Measurements from ENCODE around the gene CNOT11. TPM values are rescaled to one million over a fixed set of nuclear protein-coding genes. Genes with fewer than 3 reads are reported as not detected.

The CNOT11 gene
- total RNA-seq, 1 donor from 2014 or later, result 59.7 TPM

DNA sequence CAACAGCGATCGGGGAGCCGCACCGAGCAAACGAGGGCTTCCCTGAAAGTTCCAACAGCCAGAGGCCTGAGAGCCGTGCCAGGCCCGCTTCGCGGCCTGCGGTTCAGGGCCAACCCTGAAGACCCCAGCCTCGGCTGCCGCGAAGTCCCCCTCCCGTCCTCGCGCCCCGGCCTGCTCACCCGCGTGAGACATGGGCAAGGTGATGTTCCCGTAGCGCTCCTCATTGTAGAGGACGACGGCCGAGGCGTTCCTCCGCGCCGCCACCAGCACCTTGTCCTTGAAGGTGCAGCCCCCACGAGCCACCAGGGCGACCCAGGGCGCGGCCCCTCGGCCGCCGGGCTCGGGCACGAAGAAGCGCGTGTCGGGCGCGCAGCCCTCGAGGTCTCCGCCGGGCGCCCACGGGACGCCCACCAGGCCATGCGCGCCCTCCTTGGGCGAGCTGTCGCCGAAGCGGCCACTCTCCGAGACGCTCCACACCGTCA is 55.3 kb downstream of the CNOT11 start:
- DNase-seq, result no peak
- POLR2A ChIA-PET, result interaction anchor here (0.5 to 1.9 kb wide), 10 partner anchors 9 to 745 kb away, joined by 3 to 16 read pairs (median 6); partner anchors contain the start of genes CNOT11 and PDCL3
- H3K4me3 Mint-ChIP-seq, result peak overlapping the region; percentile 85

DNA sequence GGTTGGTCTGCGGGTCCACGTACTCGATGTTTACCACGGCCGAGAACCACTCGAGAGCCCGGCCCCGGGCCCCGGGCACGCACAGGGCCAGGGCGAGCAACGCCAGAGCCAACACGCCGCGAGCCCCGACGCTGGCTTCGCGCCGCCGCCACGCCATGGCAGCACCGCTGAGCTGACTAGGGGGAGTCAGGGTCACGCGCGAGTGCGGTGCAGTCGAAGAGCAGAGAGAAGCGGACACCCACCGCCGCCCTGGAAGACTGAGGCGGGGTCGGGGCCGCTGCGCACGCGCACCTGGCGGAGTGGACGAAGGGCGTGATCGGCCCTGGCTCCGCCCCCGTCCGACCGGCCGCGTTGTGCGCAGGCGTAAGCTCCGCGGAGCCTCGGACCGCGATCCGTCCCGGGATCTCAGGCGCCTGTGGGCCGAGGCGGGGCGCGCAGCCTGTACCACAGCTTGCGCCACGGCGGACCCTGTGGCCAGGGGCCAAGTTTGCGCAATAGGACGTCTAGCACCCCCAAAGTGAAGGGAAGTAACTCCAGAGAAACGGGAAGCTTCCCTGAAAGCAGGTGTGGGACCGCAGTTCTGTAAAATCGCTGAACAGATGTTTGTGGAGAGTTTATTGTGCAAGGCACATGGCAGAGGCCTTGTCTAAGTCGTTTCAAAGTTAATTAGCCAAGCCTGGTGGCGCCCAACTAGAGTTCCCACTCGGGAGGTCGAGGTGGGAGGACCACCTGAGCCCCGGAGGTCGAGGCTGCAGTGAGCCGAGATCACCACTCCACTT is 55.9 kb downstream of the CNOT11 start, which contains the start of gene RNF149:
Gene RNF149 (minus strand): TSS at position 270 of the 779 bp plus-strand sequence. CDS start 113 bp downstream, at position 157.
- H3K9me3 Mint-ChIP-seq, result no peaks in the 10 kb centered on the region
- peaks cover 54% of the 10 kb centered on the region for H3K4me1 Mint-ChIP-seq
- ChIA-PET POLR2A (interaction anchor here (0.5 to 1.9 kb wide), 19 partner anchors 10 to 1752 kb away, joined by 3 to 16 read pairs (median 5); partner anchors contain the start of genes CNOT11, PDCL3 and RPL31), CTCF (interaction anchor here (1.4 kb wide), 1 partner anchor 33 kb away, joined by 6 read pairs; no protein-coding TSS in a partner anchor)
- peaks cover 15% of the 10 kb centered on the region for H3K36me3 Mint-ChIP-seq (ENCODE audit: low read depth)
- intact Hi-C loops (cut with micrococcal nuclease), result loop anchor here (1.0 to 10.0 kb wide), 7 partner anchors 134 to 1061 kb away; partner anchors contain the start of genes MAP4K4 and PDCL3
- peak within 1 kb of the TSS; percentile 90 for H3K27ac Mint-ChIP-seq
- no peaks in the 10 kb centered on the region for H3K27me3 Mint-ChIP-seq
- TF ChIP-seq, protein P1, sequence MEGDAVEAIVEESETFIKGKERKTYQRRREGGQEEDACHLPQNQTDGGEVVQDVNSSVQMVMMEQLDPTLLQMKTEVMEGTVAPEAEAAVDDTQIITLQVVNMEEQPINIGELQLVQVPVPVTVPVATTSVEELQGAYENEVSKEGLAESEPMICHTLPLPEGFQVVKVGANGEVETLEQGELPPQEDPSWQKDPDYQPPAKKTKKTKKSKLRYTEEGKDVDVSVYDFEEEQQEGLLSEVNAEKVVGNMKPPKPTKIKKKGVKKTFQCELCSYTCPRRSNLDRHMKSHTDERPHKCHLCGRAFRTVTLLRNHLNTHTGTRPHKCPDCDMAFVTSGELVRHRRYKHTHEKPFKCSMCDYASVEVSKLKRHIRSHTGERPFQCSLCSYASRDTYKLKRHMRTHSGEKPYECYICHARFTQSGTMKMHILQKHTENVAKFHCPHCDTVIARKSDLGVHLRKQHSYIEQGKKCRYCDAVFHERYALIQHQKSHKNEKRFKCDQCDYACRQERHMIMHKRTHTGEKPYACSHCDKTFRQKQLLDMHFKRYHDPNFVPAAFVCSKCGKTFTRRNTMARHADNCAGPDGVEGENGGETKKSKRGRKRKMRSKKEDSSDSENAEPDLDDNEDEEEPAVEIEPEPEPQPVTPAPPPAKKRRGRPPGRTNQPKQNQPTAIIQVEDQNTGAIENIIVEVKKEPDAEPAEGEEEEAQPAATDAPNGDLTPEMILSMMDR (IDR thresholded peaks at IDR 0.05), result no peak
- peak within 1 kb of the TSS; percentile 85 for H3K4me3 Mint-ChIP-seq
- peak; percentile 79 for ATAC-seq (ENCODE audit: low read depth)
- peak; percentile 97 for DNase-seq

More for the DNA sequence above, 55.3 kb downstream of the CNOT11 start:
- Mint-ChIP-seq H3K27ac (peak overlapping the region; percentile 90), H3K9me3 (no peaks in the 10 kb centered on the region), H3K4me1 (peaks cover 54% of the 10 kb centered on the region), H3K36me3 (ENCODE audit: low read depth) (peaks cover 15% of the 10 kb centered on the region), H3K27me3 (no peaks in the 10 kb centered on the region)
- TF ChIP-seq, protein P1 (IDR thresholded peaks at IDR 0.05), result no peak
- peak; percentile 10 for ATAC-seq (ENCODE audit: low read depth)
- CTCF ChIA-PET, result interaction anchor here (1.4 kb wide), 1 partner anchor 34 kb away, joined by 6 read pairs; no protein-coding TSS in a partner anchor
- intact Hi-C loops (cut with micrococcal nuclease), result loop anchor here (1.0 to 10.0 kb wide), 9 partner anchors 93 to 1061 kb away; partner anchors contain the start of genes MAP4K4, PDCL3 and RPL31

DNA sequence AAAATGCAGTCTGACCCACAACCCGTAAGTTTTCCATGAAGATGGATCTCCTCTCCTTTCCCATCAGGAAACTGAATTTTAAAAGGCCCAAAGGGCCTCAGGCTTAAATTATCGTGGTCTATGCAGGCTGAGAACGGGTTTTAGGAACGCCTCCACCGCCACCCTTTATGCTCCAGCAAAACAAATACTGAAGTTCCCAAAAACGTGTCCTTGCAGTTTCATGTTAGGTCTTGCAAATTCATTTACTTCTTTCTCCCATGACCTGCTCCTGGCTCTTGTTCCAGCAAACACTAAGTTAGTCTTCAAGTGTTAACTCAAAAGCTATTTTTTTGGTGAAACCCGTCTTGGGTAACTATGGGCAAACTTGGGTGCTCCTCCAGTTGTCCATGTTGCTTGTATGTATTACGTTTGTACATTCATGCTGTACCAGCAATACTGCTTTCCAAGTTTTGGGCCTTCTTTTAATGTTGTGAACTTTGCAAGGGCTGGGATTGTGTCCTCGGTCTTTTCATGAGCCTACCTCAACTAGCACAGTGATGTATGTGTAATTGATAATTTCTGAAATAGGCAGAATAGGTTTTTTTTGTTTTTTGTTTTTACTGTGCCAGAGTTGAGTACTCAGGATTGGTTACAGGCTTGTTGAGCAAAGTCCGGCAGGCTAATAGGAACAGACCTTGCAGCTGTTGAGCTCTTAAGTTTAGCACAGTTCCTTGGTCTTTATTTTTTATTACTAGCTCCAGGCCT is 57.6 kb downstream of the CNOT11 start:
- TF ChIP-seq, protein P1 (IDR thresholded peaks at IDR 0.05), result no peak
- Mint-ChIP-seq H3K27me3 (no peaks in the 10 kb centered on the region), H3K9me3 (no peaks in the 10 kb centered on the region), H3K4me1 (peaks cover 43% of the 10 kb centered on the region), H3K27ac (peak overlapping the region; percentile 18), H3K36me3 (ENCODE audit: low read depth) (peaks cover 14% of the 10 kb centered on the region), H3K4me3 (peak overlapping the region; percentile 38)
- intact Hi-C loops (cut with micrococcal nuclease), result no loop called here
- POLR2A ChIA-PET, result no interaction called here
- no peak for ATAC-seq (ENCODE audit: low read depth)
- DNase-seq, result no peak
- CTCF ChIA-PET, result interaction anchor here (1.4 kb wide), 1 partner anchor 930 kb away, joined by 3 read pairs; no protein-coding TSS in a partner anchor

DNA sequence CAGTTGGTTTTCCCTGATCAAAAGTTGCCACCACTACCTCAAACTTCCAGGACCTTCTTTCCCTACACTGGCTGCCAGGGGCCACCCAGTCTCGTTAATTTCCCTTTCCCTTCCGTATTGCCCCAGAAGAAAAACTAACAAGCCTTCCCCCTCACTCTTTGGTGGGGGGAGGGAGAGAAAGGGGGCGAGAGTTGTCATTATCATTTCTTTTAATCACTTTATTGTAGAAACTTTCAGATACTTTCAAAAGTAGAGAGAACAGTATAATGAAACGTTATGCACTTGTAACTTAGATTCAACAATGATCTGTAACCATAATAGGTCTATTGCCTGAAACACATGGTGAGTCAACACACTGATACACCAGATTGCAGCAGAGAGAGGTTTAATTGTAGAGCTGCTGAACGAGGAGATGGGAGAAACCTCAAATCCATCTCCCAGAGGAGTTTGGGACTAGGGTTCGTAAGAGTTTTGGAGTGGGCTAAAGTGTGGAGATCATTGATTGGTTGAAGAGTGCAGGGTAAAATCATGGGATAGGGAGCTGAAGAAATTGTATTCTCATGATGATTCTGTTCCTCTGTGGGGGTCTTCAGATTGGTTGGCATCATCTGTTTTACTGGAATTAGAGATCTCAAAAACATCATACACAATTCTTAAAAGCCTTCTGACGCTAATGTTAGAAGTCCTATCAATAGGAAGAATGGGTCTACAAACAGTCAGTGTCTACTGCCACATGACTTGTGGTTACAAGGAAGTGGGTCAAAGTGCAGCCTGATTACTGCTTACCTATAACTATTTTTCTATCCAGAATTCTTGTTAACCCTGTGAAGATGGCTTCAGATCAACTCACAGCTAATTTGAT is 58.4 kb downstream of the CNOT11 start:
- TF ChIP-seq, protein P1 (IDR thresholded peaks at IDR 0.05), result no peak
- H3K9me3 Mint-ChIP-seq, result no peaks in the 10 kb centered on the region
- intact Hi-C loops (cut with micrococcal nuclease), result no loop called here
- ATAC-seq (ENCODE audit: low read depth) (no peak), DNase-seq (no peak)
- peaks cover 8% of the 10 kb centered on the region for H3K36me3 Mint-ChIP-seq (ENCODE audit: low read depth)
- no peak overlapping the region for H3K4me3 Mint-ChIP-seq
- ChIA-PET CTCF (interaction anchor here (1.4 kb wide), 2 partner anchors 31 to 929 kb away, joined by 3 to 5 read pairs; no protein-coding TSS in a partner anchor), POLR2A (no interaction called here)
- H3K4me1 Mint-ChIP-seq, result peaks cover 35% of the 10 kb centered on the region
- H3K27ac Mint-ChIP-seq, result peak overlapping the region; percentile 52
- H3K27me3 Mint-ChIP-seq, result no peaks in the 10 kb centered on the region

All from activated B cell treated with CpG ODN at 0.5 μM for 24 hours (primary cell).